ENCODE data around the gene CNPY1. TPM values are rescaled to one million over a fixed set of nuclear protein-coding genes. Genes with fewer than 3 reads are reported as not detected.

The CNPY1 gene
- total RNA-seq, 2 experiments from 2014 or later: not detected

DNA sequence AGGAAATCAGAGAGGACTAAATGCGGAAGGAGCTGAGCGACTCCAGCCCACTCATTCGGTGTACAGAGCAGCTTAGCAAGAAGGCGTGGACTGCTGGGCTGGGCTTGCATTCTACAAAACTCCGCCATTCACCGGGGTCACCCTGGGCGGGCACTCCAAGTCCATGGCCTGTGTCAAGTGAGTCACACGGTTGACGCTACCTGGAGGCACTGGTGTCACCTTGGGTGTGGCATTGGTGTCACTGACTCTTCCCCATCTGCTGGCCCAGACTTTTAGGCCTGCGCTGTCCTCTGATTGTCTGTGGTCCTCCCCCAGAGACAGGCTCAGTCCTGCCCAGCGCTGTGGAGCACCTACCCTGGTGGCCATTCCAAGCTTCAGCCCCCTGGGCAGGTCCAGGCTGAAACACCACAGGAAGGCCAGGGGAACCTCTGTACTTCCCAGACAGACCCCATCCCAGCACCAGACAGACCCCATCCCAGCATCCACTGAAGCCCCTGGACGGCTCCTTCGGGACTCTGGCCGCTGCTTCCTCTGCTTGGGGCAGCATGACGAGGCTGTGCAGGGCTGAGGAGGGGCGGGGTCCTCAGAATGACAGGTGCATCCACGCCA lies 30.6 kb upstream of the CNPY1 start:
- Mint-ChIP-seq H3K27me3 (peaks cover 3% of the 10 kb centered on the region), H3K27ac (no peak overlapping the region), H3K9me3 (ENCODE audit: low read depth) (no peaks in the 10 kb centered on the region), H3K4me1 (peaks cover 13% of the 10 kb centered on the region), H3K4me3 (no peak overlapping the region), H3K36me3 (ENCODE audit: low read depth) (no peaks in the 10 kb centered on the region)
- no peak for DNase-seq
- intact Hi-C loops (cut with DNase I, micrococcal nuclease): no loop called here
- ChIA-PET CTCF (no interaction called here), POLR2A (no interaction called here)
- no peak for ATAC-seq

DNA sequence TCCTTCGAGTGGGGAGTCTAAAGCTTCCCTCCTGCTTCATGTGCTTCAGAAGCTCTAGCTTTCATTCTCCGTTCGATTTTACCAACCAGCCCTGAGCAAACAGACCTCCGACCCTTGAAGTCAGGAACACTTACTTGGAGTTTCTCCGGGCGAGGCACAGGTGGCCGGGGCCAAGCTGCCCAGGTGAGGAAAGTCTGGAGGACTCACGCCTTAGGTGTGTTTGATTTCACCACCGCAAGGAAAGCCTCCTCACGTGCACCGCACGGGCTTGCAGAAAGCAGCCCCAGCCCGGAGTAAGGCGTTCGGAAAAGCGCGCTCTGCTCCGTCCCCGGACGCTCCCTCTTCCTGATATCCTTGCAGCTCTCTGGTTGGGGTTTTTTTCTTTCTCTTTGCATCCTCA lies 30.1 kb upstream of the CNPY1 start:
- Mint-ChIP-seq H3K4me1 (peaks cover 13% of the 10 kb centered on the region), H3K9me3 (ENCODE audit: low read depth) (no peaks in the 10 kb centered on the region), H3K27me3 (peaks cover 6% of the 10 kb centered on the region), H3K36me3 (ENCODE audit: low read depth) (no peaks in the 10 kb centered on the region), H3K4me3 (no peak overlapping the region), H3K27ac (no peak overlapping the region)
- intact Hi-C loops (cut with DNase I, micrococcal nuclease): no loop called here
- CTCF ChIA-PET: no interaction called here
- DNase-seq: no peak
- ATAC-seq: no peak
- POLR2A ChIA-PET: no interaction called here

DNA sequence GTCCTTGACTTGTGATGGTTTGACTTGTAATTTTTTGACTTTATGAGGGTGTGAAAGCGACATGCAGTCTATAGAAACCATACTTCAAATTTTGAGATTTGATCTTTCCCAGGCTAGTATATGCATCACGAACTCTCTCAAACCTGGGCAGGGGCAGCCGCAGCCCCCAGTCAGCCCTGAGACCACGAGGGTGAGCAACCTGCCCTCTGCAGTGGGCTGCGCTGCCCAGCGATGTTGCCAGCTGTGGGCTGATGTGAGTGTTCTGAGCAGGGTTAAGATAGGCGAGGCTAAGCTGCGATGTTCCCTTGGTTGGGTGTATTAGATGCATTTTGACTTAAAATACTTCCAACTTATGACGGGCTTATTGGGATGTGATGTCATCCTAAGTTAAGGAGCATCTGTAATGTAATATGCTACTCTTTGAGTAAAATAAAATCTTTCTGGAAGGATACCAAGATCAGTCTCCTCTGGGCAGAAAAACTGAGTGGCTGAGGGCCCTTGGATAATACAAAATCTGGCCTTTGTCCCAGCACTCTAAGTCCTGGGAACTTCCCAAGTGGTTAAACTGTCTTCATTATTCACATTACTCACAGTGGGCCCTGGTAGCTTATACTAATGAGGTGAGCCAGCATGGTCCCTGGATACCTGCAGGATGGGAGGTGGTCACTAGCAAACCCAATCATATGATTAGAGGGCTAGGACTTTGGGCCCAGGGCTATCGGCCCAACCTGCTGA lies 28.4 kb upstream of the CNPY1 start:
- DNase-seq: no peak
- no peaks in the 10 kb centered on the region for H3K36me3 Mint-ChIP-seq (ENCODE audit: low read depth)
- no peak overlapping the region for H3K4me3 Mint-ChIP-seq
- ChIA-PET POLR2A (no interaction called here), CTCF (no interaction called here)
- peaks cover 6% of the 10 kb centered on the region for H3K27me3 Mint-ChIP-seq
- intact Hi-C loops (cut with DNase I, micrococcal nuclease): no loop called here
- no peak for ATAC-seq
- peaks cover 3% of the 10 kb centered on the region for H3K4me1 Mint-ChIP-seq
- H3K9me3 Mint-ChIP-seq (ENCODE audit: low read depth): no peaks in the 10 kb centered on the region
- H3K27ac Mint-ChIP-seq: no peak overlapping the region

DNA sequence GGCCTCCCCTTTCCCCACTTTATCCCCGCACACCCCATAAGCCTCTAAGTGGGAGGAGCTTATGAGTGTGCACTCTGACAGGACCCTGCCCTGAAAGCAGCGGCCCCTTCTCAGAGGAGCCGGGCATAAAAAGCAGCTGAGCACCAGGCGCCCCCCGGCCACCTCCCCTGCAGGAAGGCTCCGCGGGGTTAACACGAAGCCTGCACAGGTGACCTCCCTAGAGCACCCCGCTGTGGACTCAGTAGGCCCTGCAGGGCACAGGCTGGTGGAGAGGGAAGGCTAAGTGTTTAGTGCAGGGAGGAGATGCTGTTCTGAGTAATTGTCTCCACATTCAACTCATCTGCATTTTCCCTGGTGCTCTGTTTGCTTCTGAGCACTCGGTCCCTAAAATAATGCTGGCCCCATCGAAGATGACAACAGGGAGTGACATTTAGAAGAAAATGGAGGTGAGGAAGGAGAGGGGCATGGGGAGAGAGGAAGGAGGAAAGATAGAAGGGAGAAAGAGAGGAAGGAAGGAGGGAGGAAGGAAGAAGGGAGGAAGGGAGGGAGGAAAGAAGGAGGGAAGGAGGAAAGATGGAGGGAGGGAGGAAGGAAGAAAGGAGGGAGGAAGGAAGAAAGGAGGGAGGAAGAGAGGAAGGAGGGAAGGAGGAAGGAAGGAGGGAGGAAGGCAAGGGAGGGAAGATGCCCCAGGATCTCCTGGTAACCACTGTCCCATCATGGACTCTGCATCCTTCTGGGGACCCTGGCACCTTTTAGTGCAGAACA lies 25.4 kb upstream of the CNPY1 start:
- ATAC-seq (no peak), DNase-seq (no peak)
- Mint-ChIP-seq H3K4me3 (no peak overlapping the region), H3K4me1 (no peaks in the 10 kb centered on the region), H3K9me3 (ENCODE audit: low read depth) (no peaks in the 10 kb centered on the region), H3K27me3 (peaks cover 6% of the 10 kb centered on the region), H3K36me3 (ENCODE audit: low read depth) (no peaks in the 10 kb centered on the region), H3K27ac (no peak overlapping the region)
- ChIA-PET CTCF (interaction anchor here (0.6 to 1.2 kb wide), 2 partner anchors 27 to 1680 kb away, joined by 3 read pairs; no protein-coding TSS in a partner anchor), POLR2A (no interaction called here)
- intact Hi-C loops (cut with DNase I, micrococcal nuclease): no loop called here

DNA sequence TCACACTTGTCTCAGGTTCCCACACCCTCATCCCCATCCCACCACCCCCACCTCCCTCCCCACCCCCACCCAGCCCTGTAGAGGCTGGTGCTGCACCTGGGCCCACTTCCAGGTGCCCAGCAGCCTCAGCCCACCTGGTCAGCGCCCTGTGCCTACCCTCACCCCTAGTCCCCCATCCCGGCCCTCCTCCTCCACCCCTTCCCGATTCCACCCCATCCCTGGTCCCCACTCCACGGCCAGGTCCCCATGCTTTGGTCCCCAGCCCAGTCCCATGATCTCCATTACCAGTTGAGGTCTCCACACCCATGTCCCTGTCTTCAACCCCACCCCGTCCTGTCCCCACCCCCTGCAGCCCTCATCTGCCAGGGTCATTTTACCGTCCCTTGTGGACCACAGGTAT lies 24.6 kb upstream of the CNPY1 start:
- intact Hi-C loops (cut with DNase I, micrococcal nuclease): no loop called here
- CTCF ChIA-PET: no interaction called here
- H3K36me3 Mint-ChIP-seq (ENCODE audit: low read depth): no peaks in the 10 kb centered on the region
- H3K9me3 Mint-ChIP-seq (ENCODE audit: low read depth): no peaks in the 10 kb centered on the region
- no peak overlapping the region for H3K27ac Mint-ChIP-seq
- DNase-seq: no peak
- H3K4me3 Mint-ChIP-seq: no peak overlapping the region
- ATAC-seq: no peak
- no peaks in the 10 kb centered on the region for H3K4me1 Mint-ChIP-seq
- POLR2A ChIA-PET: no interaction called here
- peaks cover 6% of the 10 kb centered on the region for H3K27me3 Mint-ChIP-seq

DNA sequence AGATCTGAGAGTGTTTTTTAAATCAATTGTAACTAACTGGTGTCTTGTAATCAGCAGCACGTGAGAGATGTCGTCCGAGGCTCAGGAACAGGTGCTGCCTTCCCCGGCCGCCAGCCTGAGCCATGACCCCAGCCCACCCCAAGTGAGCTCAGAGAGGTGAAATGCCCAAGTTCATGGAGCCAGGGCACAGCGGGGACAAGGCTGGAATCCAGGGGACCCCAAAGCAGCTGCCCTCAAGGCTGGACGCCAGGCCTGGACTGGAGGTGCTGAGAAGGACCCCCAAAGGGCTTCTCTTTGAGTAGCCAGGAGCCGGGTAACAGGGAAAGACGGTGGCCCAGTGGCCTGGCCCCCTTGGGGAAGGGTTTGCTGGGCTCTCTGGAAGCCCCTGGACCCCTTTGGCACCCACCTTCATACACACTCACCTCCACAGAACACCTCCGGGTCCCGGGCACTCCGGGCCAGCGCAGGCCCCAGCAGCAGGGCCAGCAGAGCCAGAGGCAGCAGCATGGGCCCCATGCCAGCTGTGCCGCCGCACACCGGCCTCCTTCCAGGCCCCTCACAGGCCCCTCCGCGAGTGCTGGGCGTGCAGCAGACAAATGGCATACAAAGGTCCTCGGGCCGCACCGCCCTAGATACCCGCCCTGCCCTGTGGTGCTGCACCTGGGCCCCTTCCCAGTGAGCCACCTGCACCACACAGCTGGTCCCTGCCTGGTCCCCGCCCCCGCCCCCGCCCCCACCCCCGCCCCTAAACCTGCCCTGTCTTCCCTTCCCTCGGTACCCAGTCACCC lies 24.0 kb upstream of the CNPY1 start:
- intact Hi-C loops (cut with DNase I, micrococcal nuclease): no loop called here
- no peaks in the 10 kb centered on the region for H3K9me3 Mint-ChIP-seq (ENCODE audit: low read depth)
- ATAC-seq: no peak
- no peaks in the 10 kb centered on the region for H3K36me3 Mint-ChIP-seq (ENCODE audit: low read depth)
- CTCF ChIA-PET: no interaction called here
- POLR2A ChIA-PET: no interaction called here
- H3K27ac Mint-ChIP-seq: no peak overlapping the region
- DNase-seq: no peak
- H3K27me3 Mint-ChIP-seq: peaks cover 6% of the 10 kb centered on the region
- H3K4me3 Mint-ChIP-seq: no peak overlapping the region
- H3K4me1 Mint-ChIP-seq: no peaks in the 10 kb centered on the region

DNA sequence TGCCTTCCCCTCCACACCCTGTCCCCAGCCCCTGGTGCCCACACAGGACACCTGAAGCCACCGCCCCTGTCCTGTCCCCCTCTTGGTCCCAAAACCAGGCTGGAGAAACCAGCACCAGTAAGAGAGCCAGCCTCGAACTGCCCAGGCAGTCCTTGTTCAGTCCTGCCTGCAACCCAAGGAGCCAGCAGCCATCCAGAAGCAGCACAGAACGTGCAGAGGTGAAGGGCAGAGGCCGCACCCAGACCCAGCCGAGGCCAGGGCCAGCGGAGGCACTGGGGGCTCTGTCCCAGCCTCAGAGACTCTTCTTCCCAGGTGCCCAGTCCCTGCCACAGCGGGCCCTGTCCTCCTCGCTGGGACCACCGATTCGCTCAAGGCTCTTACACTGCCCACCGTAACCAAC lies 23.3 kb upstream of the CNPY1 start:
- Mint-ChIP-seq H3K9me3 (ENCODE audit: low read depth) (no peaks in the 10 kb centered on the region), H3K4me1 (no peaks in the 10 kb centered on the region), H3K36me3 (ENCODE audit: low read depth) (no peaks in the 10 kb centered on the region), H3K27ac (no peak overlapping the region), H3K27me3 (peaks cover 6% of the 10 kb centered on the region), H3K4me3 (no peak overlapping the region)
- intact Hi-C loops (cut with DNase I, micrococcal nuclease): no loop called here
- POLR2A ChIA-PET: no interaction called here
- no peak for DNase-seq
- no peak for ATAC-seq
- CTCF ChIA-PET: no interaction called here

DNA sequence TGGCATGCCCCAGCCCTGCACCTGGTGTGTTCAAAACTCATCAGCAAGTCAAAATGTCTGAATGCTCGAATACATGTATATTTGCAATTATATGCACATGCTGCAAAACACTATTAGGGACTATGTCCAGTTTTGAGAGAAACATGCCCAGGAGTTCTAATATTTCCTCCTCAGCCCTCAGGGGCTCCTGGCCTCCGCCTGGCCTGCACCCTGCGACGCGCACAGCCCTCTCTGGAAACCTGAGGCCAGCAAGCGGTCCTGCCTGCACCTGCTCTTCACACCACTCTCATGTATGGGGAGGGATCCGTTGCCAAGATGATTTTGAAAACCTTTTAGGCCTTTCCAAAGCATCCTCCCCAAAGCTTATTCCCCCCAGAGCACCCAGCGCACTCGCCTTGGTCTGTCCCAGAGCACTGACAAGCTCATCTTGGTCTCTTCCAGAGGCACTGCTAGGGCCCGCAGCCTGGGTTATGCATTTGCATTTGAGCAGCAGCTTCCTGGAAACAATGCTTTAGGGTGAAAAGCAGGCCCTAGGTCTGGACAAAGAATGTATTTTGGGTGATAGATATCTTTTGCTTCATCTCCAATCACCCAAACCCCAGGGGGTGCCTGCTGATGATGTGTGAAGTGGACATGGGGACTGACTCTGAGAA lies 22.6 kb upstream of the CNPY1 start:
- ChIA-PET POLR2A (no interaction called here), CTCF (no interaction called here)
- Mint-ChIP-seq H3K27ac (no peak overlapping the region), H3K9me3 (ENCODE audit: low read depth) (no peaks in the 10 kb centered on the region), H3K36me3 (ENCODE audit: low read depth) (no peaks in the 10 kb centered on the region), H3K4me3 (no peak overlapping the region), H3K4me1 (no peaks in the 10 kb centered on the region), H3K27me3 (peaks cover 6% of the 10 kb centered on the region)
- intact Hi-C loops (cut with DNase I, micrococcal nuclease): no loop called here
- no peak for DNase-seq
- no peak for ATAC-seq

DNA sequence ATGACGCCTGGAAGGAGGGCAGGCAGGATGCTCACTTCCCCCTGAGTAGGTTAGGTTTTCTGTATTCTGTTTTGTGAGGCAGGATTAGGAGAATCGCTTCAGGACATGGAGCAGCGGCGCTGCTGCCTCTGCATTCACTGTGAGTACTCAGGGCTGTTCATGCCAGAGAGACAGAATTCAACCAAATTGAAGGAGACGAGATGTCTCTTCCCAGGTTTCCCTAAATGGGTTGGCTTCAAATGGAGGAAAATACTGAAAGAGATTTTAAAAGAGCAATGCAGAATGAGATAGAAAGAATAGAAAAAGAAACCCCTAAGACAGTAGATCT lies 21.9 kb upstream of the CNPY1 start:
- Mint-ChIP-seq H3K4me3 (no peak overlapping the region), H3K27me3 (peaks cover 6% of the 10 kb centered on the region), H3K27ac (no peak overlapping the region), H3K9me3 (ENCODE audit: low read depth) (no peaks in the 10 kb centered on the region), H3K4me1 (no peaks in the 10 kb centered on the region), H3K36me3 (ENCODE audit: low read depth) (no peaks in the 10 kb centered on the region)
- DNase-seq (no peak), ATAC-seq (no peak)
- intact Hi-C loops (cut with DNase I, micrococcal nuclease): no loop called here
- ChIA-PET CTCF (no interaction called here), POLR2A (no interaction called here)

DNA sequence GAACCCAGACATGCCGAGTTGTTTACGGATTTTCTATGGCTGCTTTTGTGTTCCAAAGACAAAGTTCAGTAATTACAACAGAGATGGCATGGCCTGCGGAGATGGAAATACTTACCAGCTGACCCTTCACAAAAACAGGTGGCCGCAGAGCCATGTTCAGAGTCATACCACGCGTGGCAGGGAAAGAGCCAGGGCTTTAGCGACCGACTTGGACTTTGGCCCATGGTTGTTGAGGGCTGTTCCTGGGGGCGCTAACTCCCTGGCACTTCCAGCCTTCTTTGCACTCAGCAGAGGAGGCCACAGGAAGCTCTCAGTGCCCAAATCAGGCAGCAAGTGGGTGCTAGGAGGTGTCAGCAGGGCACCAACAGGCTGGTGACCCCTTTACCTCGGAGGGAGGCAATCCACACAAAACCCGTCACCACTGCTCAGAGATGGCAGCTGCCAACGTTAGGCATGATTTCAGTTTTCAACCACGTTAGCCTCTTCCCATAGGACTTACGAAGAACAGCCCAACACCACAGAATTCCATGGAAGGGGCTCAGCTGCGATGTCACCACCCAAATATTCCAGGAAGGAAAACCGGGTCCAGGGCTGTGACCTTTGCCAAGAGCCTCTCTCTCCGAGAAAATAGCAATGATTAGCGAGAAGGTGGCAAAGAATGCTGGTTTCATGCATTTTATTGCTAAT lies 21.4 kb upstream of the CNPY1 start:
- H3K27ac Mint-ChIP-seq: no peak overlapping the region
- no peaks in the 10 kb centered on the region for H3K4me1 Mint-ChIP-seq
- ATAC-seq (no peak), DNase-seq (no peak)
- H3K36me3 Mint-ChIP-seq (ENCODE audit: low read depth): no peaks in the 10 kb centered on the region
- CTCF ChIA-PET: no interaction called here
- POLR2A ChIA-PET: no interaction called here
- peaks cover 5% of the 10 kb centered on the region for H3K27me3 Mint-ChIP-seq
- no peak overlapping the region for H3K4me3 Mint-ChIP-seq
- intact Hi-C loops (cut with DNase I, micrococcal nuclease): no loop called here
- no peaks in the 10 kb centered on the region for H3K9me3 Mint-ChIP-seq (ENCODE audit: low read depth)
